ENCODE data around the gene LPP.

GRCh38 chr3:188829576-188829975, 675.6 kb downstream of the LPP start:
- TF ChIP-seq CTCF (IDR thresholded peaks at IDR 0.05), result no peak
- TF ChIP-seq POLR2A (IDR thresholded peaks at IDR 0.05), result no peak

All from tibial nerve (tissue), 3 donors.